Spleen (tissue), 7 donors: ENCODE results near the gene OMA1.

ENCODE experiments used
- POLR2A ChIP-seq, 3 donors: fragments of 450-650 bp; IDR thresholded peaks; one replicate each; pipeline ENCODE4 v1.5.1; 2017; ENCODE audit warnings: antibody characterized with exemption in 3 of 3, mild to moderate bottlenecking in 1 of 3
- TF ChIP-seq, protein P1 (sequence below), 11 experiments: fragments of 200-600 bp in 7 of 11; fragments of 450-650 bp in 4 of 11; sonication (generic) in 4 of 11; IDR thresholded peaks in 8 of 11; conservative IDR thresholded peaks in 3 of 11; 1 replicate in 7 of 11; 2 replicates in 4 of 11; pipeline versions ENCODE4 v1.4.0 to v1.8.0; 2016 to 2021; ENCODE audit warnings: antibody characterized with exemption in 11 of 11, inconsistent platforms in 4 of 11, mild to moderate bottlenecking in 1 of 11
- donor health status: DM: no; HTN: no; CAD: no; lungs with moderate emphysema.
- donor health status: DM: no; HTN: no; CAD: no.
- donor health status: DM: no; HTN: no; CAD: no.

- TF ChIP-seq, protein P1, sequence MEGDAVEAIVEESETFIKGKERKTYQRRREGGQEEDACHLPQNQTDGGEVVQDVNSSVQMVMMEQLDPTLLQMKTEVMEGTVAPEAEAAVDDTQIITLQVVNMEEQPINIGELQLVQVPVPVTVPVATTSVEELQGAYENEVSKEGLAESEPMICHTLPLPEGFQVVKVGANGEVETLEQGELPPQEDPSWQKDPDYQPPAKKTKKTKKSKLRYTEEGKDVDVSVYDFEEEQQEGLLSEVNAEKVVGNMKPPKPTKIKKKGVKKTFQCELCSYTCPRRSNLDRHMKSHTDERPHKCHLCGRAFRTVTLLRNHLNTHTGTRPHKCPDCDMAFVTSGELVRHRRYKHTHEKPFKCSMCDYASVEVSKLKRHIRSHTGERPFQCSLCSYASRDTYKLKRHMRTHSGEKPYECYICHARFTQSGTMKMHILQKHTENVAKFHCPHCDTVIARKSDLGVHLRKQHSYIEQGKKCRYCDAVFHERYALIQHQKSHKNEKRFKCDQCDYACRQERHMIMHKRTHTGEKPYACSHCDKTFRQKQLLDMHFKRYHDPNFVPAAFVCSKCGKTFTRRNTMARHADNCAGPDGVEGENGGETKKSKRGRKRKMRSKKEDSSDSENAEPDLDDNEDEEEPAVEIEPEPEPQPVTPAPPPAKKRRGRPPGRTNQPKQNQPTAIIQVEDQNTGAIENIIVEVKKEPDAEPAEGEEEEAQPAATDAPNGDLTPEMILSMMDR (IDR thresholded peaks at IDR 0.05 in 8 of 11, conservative IDR thresholded peaks at IDR 0.05 in 3 of 11) = no peak
- TF ChIP-seq POLR2A (IDR thresholded peaks at IDR 0.05) = no peak
These were observed 99.5 kb downstream of the OMA1 start for GRCh38 chr1:58447042-58447441.
